GM12892 (cell line): ENCODE measurements around the gene SIAH1. TPM values are rescaled to one million over a fixed set of nuclear protein-coding genes. Genes with fewer than 3 reads are reported as not detected.

Source experiments
- DNase-seq: peaks from one replicate; pipeline ENCODE4 v3.0.0; 2011; ENCODE audit not compliant: insufficient read length
- FAIRE-seq: peaks from 2 replicates; lab custom pipeline; 2011; peaks lifted over from hg19 to GRCh38; lab: Jason Lieb, UNC
- POLR2A ChIP-seq: IDR thresholded peaks from 2 replicates; pipeline ENCODE4 v1.6.1; 2011; ENCODE audit warnings: low read depth, low read length, control low read depth
- POLR2AphosphoS5 ChIP-seq: IDR thresholded peaks from 2 replicates; pipeline ENCODE4 v1.6.1; 2011; ENCODE audit warnings: low read depth, low read length, control low read depth
- TAF1 ChIP-seq: IDR thresholded peaks from 2 replicates; pipeline ENCODE4 v1.6.1; 2011; ENCODE audit warnings: low read depth, mild to moderate bottlenecking, control low read depth, low read length, borderline replicate concordance
- polyA plus RNA-seq: library from polyadenylated mRNA; unstranded; fragments of >200 nt; gene quantifications from one replicate; pipeline ENCODE4 v1.2.1, GENCODE V29; 2012; ENCODE audit warnings: missing spikeins, inconsistent platforms; ENCODE audit not compliant: missing spikeins

SIAH1 gene, protein sequence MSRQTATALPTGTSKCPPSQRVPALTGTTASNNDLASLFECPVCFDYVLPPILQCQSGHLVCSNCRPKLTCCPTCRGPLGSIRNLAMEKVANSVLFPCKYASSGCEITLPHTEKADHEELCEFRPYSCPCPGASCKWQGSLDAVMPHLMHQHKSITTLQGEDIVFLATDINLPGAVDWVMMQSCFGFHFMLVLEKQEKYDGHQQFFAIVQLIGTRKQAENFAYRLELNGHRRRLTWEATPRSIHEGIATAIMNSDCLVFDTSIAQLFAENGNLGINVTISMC
- polyA plus RNA-seq = 15.3 TPM

DNA sequence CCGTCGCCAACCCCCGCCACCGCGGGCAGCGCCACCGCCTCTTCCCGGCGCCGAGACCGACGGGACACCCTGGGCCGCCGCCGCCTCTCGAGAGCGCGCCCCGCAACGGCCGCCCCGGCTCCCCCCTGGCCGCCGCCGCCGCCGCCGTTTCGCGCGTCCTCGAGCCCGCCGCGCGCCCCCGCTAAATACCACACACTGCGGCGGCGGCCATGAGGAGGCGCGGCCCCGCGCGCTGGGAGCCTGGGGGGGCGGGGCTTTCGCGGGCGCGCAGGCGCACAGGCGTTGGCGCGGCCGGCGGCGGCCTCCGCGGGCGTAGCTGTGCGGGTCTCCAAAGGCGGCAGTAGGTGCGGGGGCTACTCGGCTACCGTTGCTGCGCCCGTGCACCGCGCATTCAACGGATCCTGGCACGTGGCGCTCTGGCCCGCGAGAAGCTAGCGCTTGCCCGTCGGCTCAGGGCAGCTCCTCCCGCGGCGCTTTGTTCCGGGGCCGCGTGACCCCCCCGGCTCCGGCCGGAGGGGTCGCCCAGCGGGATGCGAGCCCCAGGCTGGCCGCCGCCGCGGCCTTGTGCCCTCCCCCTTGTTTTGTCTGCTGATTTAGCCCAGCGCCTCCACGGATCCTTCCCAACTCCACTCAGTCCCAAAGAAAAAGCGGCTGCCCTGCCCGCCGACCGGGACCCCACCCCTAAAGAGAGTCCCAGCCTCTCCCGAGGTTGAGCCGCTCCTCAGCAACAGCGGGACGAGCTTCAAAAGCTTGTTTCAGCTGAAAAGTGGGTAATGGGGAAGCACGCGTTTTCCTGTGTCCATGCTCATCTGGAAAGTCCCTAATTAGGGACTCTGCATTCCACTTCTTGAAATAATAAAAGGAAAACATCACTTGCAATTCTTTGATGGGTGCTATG lies at the start of gene SIAH1:
Gene SIAH1, minus strand, starts transcription at position 161 of the 898 bp plus-strand sequence. CDS start 22,985 bp downstream, outside the sequence.
- FAIRE-seq (peak; percentile 88), DNase-seq (peak; percentile 82)
- TF ChIP-seq TAF1 (peak; percentile 18), POLR2AphosphoS5 (peak; percentile 86), POLR2A (peak; percentile 87)

DNA sequence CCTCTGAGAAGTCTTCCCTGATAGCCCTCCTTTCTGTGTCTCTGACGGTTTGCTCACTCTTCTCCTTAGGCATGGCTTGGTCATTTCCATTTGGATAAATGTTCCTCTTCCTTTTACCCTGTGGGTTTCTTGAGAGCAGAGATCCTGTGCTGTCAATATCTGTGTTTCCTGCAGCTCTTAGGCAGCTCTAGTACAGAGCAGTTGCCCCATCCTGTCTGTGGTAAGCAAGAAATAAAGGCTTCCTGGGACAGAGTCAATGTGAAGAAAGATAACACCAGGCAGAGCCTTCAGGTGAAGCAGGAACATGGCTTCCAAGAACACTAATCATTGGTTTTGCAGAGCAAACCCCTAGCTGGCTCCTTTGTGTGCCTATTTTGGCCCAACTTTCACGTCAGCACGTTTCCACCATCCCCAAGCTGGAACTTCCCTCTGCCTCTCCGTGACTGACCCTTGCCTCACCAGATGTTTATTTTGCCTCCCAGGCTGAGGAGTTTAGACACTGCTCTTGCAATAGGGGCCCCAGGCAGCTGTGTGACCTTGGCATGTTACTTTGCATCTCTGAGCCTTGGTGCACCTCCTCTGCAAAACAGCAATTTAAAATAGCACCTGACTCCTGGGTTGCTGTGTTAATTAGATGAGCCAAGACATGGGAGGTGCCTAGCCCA lies 49.6 kb upstream of the SIAH1 start:
- TF ChIP-seq POLR2A = no peak
- TF ChIP-seq TAF1 = no peak
- TF ChIP-seq POLR2AphosphoS5 = no peak
- no peak for DNase-seq
- FAIRE-seq = peak; percentile 14

DNA sequence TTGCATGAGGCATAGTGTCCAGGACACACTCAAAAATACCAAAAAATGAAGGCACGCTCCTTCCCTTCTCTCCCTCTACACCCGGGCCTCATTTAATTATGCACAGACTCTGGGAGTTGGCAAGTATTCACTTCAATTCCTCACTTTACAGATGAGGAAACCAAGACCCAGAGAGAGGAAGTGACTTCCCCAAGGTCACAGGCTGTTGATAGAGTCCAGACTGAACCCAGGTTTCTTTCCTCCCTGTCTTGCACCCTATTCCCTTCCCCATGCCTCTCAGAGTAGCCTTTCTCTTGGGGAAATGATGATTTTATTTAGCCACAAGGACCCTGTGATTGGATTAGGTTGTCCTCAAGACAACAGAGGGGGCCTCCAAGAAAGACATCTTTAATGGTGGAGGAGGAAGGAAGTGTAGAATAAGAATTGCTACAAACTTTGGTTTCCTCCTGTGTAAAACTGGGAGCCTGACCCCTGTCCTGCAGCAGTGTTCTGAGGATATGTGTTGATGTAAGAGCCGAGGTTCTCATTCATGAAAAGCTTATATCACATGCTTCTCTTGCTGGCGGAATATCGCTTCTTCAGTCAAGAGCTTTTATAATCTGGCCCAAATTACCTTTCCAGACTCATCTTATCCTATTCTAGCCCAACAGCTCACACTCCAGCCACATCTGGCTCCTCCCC lies 48.8 kb upstream of the SIAH1 start:
- no peak for DNase-seq
- FAIRE-seq = no peak
- TF ChIP-seq POLR2A (no peak), TAF1 (no peak), POLR2AphosphoS5 (no peak)

DNA sequence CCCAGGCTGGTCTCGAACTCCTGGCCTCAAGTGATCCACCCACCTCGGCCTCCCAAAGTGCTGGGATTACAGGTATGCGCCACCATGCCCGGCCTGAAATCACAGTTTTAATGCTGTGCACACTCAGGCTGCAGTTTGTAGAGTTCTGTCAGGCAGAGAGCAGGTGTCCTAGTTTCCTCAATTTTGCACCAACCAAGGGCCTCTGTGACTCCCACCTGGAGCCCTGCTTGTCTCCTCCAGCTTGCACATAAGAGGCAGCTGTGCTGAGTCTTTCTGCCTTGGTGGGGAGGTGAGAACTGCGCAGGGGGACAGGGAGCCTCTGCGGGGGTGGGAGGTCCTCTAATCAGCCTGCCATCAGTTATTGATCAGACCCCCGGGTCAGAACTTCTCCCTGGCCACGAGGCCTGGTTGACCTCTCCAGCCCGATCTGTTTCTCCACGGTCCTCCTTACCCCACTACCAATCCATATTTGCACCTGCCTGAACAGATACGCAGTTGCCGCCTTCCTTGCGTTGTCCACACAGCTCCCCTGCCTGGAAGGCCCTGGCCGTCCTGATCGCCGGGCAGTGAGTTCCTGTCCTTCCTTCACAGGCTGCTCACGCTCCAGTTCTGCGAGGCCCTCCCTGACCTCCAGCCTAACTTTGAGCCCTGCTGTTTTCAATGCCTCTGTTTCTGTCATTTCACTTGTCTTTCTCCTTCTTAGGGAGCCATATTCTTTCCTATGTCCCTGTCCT lies 48.1 kb upstream of the SIAH1 start:
- no peak for DNase-seq
- TF ChIP-seq TAF1 (no peak), POLR2AphosphoS5 (no peak), POLR2A (no peak)
- FAIRE-seq = no peak

DNA sequence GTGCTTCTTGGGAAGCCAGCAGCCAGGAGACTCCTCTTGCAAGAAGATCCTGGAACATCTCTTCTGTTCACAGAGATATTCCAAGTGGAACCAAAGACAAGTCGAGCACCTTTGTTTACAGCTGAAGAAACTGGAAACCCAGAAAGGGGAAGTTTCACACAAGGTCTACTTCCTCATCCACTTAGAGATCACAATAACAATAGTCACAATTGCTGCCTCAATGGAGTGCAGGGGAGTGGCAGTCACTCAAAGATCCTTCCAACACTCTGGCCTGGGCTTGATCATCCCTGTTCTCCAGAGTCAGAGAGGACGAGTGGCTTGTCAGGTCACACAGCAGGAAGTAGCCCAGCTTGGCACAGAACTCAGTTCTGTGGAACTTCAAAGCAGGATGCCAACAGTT lies 46.9 kb upstream of the SIAH1 start:
- peak; percentile 66 for FAIRE-seq
- DNase-seq = peak; percentile 28
- TF ChIP-seq POLR2AphosphoS5 (no peak), POLR2A (no peak), TAF1 (no peak)

DNA sequence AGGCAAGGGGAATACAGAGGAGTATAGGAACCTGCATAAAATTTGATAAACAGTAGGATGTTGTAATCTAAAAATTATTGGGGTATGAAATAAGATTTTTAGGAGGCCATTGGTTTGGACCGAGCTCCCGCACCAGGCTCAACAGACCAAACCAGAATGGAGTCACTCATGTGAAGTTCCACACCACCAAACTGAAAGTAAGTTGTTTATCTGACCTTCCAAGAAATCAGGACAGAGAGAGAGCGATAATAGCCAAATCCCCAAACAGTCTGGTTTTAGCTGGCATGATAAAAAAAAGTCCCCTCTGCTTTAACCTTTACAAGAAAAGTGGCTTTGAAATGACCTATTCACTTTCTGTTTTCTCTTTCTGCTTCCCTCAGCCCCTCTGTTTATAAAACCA lies 45.7 kb upstream of the SIAH1 start:
- FAIRE-seq (peak; percentile 14), DNase-seq (no peak)
- TF ChIP-seq TAF1 = no peak
- no peak for TF ChIP-seq POLR2A
- no peak for TF ChIP-seq POLR2AphosphoS5

DNA sequence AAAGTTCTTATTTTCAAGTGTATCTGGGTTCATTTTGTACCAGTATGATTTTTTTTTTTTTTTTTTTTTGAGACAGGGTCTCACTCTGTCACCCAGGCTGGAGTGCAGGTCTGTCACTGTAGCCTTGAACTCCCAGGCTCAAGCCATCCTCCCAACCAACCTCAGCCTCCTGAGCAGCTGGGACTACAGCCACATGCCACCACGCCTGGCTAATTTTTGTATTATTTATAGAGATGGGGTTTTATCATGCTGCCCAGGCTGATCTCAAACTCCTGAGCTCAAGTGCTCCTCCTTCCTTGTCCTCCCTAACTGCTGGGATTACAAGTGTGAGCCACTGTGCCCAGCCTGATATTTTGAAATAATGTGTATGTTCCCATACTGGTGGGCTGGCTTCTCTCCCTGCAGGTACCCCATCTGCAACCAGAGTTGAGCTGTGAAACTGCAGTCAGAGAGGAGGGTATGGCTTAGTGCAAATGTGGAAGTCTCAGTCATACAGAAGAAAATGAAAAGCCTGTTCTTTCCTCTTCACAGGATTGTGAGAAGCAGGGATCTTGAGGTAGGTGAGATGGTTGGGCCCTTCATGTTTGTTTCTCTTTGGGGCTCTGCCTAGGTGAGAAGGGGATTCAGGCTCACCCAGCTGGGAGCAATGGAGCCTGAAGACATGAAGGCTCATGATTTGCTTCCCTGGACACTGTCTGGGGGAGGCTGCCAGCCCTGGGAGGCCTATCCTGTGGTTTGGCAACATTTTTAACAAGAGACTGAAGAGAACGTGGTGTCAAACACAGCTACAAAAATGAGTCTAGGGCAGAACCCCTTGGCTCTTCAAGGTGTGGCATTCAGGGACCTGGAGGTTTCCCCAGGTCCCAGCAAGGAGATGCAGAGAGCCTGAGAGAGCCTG lies 41.3 kb upstream of the SIAH1 start:
- DNase-seq (no peak), FAIRE-seq (peak; percentile 75)
- TF ChIP-seq POLR2AphosphoS5 (no peak), POLR2A (no peak), TAF1 (no peak)

DNA sequence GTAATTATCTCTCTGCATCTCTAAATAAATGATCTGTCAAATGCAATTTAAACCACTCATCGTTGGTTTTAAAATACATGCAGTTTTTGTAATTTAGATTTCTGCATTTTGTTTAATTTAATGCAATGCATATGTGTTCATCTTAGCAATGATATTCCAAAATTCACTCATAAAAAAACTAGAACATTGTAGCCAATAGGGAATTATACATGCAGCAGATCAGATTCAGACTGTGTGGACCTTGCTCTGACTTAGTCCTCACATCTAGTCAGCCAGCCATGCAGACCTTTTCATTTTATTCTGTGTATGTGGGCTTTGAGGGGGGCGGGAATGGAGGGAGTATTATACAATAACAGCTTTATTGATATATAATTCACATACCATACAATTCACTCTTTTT lies 37.3 kb upstream of the SIAH1 start:
- FAIRE-seq (no peak), DNase-seq (no peak)
- TF ChIP-seq POLR2A (no peak), POLR2AphosphoS5 (no peak), TAF1 (no peak)

DNA sequence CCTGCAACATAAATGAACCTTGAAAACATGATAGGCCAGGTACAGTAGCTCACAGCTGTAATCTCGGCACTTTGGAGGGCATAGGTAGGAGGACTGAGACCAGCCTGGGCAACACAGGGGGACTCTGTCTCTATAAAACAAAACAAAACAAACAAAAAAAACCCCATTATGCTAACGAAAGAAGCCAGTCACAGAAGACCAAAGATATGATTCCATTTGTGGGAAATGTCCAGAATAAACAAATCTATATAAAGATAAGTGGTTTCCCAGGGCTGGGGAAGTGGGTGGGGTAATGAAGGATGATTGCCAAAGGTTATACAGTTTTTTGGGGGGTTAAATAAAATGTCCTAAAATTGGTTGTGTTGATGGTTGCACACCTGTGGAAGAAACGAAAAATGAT lies 36.5 kb upstream of the SIAH1 start:
- DNase-seq (no peak), FAIRE-seq (no peak)
- TF ChIP-seq POLR2AphosphoS5 = no peak
- TF ChIP-seq TAF1 = no peak
- TF ChIP-seq POLR2A = no peak
